Activated CD8-positive, alpha-beta memory T cell treated with anti-CD3 and anti-CD28 coated beads, Interleukin-2, amount 50 U/mL, for 48 hours (primary cell): ENCODE data around the gene OVOL1.
"Not testable (repeated sequence)": the region's sequence is repeated elsewhere in the genome, so short reads cannot be mapped to it uniquely, and the experiment has no call there.

ENCODE experiments used
- DNase-seq: peaks from one replicate; pipeline ENCODE4 v3.0.0-alpha.2; 2020

OVOL1 gene

DNA sequence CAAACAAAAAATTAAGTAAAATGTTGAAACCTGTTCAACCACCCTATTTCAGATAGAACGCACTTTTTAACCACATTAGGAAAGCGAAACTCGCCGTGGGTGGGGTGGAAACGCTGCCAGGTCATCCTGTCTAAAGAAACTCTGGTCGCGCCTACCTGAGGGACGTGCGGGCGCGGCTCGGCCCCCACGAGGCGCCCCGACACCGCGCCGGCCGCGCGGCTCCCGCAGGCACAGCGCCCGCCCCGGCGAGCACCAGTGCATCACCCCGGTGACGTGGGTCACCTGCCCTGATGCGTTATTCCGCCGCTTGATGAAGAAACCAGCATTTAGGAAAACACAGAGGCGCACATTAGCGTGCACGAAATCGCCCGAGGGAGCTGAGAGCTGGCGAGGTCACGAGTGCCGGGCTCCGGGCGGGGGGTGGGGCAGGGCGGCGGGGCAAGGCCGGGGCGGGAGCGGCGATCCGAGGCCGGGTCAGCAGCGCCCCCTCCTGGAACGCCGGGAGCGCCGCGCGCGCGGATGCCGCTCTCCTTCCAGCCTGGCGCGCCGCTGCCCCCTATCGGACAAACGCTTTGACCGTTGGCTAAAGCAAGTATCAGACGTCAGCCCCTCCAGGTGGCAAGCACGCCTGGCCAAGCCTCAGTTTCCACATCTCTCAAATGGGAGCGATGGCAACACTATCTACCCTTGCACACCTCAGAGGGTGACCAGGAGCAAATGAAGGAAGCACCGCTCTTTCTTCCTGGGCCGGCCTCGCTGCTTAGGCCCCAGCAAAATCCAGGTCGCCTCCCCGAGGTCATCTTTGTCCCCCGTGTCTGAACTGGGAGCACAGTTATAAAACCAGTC, 31.2 kb downstream of the OVOL1 start:
- DNase-seq, result peak; percentile 100

GRCh38 chr11:65821107-65821506, 34.2 kb downstream of the OVOL1 start:
- DNase-seq, result no peak

DNA sequence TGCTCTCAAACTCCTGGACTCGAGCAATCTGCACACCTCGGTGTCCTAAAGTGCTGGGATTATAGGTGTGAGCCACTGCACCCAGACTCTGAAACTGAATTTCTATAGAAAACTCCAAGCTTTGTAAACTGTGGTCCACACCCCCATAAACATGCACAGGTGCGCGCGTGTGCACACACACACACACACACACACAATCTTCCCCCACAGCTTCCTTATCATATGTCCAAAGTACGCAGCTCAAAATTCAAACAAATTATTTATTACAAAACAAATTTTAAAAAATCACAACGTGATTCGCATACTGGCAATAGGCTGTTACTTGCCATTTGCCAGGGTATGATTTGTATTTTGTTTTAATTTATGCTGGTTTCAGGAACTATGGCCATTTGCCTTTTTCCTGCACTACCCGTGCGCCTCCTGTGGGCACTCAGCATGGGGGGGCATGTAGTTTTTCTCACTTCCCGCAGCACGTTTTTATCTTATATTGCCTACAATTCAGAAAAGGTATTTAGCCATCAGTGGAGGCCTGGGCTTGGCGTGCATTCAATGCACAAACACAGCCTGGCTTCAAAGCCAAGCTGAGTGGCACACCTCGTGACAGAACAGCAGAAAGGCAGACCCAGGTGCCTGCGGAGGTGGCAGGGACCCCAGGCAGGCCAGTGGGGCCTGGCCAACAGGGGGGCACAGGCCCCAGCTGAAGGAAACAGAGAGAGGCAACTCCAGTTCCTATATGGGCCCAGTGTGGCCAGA, 36.1 kb downstream of the OVOL1 start:
- DNase-seq, result no peak

DNA sequence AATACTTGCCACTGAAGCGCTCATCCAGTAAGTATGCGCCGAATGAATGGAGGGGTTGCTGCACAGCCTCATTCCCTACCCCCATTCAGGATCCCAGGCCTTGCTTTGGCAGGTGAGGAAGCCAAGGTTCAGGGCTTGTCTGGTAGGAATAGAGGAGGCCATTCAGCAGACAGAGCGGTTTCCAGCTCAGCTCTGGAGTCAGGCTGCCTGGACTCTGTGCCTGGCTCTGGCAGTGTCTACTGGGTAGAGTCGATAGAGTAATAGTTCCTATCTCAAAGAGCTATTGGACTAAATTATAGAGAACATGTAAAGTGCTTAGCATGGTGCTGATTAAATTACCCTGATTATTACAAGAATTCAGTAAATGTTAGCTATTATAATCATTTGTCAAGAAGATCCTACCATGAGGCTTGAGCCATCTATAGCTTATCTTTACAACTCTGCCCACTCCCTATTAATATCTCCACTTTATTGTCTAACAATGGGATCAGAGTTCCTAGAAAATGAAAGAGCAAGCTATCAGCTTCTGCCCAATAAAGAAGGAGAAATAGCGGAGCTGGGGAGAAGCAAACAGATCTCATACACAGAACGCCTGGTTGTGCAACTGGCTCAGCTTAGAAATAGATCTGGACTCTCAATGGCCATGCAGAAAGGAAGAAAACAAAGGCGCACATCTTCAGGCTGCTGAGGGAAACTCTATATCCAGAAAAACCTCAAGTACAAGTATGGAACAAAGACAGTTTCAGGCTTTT, 40.3 kb downstream of the OVOL1 start:
- DNase-seq, result no peak

- no peak for DNase-seq
Observed at GRCh38 chr11:65829459-65829858, 42.6 kb downstream of the OVOL1 start.

DNA sequence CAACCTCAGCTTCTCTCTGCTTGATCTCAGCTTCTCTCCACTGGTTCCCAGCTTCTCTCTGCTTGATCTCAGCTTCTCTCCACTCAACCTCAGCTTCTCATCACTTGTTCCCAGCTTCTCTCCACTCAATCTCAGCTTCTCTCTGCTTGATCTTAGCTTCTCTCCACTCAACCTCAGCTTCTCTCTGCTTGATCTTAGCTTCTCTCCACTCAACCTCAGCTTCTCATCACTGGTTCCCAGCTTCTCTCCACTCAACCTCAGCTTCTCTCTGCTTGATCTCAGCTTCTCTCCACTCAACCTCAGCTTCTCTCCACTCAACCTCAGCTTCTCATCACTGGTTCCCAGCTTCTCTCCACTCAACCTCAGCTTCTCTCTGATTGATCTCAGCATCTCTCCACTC, 45.4 kb downstream of the OVOL1 start:
- not testable (repeated sequence) for DNase-seq

DNA sequence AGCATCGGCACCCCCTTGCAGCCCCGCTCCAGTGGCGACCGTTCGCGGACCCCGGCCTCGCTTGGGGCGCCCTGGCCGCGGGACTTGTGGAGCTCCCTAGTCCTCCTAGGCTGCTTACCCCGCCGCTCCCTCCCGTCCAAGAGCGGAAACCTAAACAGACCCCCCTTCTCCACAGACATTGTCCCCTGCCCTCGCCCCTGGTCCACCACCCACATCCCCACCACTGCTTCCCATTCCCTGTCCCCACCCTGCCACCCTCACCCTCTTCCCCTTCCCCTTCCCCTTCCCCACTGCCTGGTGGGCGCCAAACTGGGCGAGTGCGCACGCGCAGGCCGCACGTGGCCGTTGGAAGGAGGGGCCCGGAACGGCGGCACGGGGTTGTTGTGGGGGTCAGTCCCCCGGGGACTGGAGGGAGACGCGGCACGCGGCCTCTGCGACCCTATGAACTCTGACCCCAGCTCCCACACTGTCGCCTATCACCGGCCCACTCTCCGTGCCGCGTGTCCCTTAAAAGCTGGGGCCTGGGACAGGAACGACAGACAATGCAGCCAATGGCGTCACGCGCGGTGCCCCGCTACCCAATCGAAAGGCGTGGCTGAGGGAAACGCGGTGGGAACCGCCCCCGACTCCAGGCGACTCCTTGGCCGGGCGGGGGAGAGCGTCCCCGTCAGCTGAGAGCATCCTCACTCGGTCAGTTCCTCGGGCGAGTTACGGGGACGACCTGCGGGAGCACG, 46.6 kb downstream of the OVOL1 start, which contains the start of gene SNX32:
SNX32 (plus strand) TSS at position 667 of the 734 bp plus-strand sequence. CDS start 103 bp downstream, outside the sequence.
- peak; percentile 96 for DNase-seq

- DNase-seq, result no peak
Observed at GRCh38 chr11:65834202-65834601, 47.3 kb downstream of the OVOL1 start.

DNA sequence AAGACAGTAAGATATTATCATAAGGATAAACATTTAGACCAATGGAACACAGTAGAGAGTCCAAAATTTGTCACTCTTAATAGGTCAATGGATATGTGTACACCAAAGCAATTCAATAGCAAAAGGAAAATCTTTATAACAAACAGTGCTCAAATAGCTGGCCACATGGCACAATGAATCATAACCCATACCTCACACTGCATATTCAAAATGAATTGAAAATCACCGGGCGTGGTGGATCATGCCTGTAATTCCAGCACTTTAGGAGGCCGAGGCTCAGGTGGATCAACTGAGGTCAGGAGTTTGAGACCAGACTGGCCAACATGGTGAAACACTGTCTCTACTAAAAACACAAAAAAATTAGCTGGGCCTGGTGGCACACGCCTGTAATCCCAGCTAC, 55.3 kb downstream of the OVOL1 start:
- no peak for DNase-seq

DNA sequence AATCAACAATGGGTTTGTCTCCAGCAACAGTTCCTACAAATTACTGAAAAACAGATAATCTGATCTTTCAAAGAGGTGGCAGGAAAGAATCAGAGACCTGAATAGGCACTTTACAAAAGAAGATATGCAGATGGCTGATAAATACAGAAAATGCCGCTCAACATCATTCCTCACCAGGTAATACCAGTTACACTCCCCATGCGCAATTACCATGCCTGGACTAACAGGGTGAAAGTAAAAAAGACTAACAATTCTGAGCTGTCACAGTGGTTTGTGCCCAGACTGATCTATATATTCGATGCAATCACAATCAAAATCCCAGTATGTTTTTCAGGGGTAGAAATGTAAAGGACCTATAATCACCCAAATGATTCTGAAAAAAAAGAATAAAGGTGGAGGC, 56.9 kb downstream of the OVOL1 start:
- no peak for DNase-seq

DNA sequence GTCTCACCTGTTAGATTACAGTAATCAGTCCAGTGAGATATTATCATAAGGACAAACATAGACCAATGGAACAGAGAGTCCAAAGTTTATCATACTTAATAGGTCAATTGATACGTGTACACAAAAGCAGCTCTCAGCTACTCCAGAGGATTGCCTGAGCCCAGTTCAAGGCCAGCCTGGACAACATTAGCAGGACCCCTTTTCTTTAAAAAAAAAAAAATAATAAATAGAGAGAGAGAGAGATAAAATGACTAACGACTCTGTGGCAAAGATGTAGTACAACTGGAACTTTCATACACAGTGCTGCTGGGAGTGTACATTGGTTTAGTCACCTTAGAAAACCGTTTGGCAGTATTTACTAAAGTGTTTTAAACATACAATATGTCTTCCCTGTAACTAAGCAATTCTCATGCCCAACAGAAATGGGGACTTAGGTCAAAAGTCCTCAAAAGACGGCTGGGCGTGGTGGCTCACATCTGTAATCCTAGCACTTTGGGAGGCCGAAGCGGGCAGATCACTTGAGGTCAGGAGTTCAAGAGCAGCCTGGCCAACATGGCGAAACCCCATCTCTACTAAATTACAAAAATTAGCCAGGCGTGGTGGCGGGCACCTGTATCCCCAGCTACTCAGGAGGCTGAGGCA, 57.5 kb downstream of the OVOL1 start:
- no peak for DNase-seq
